H54 (cell line): ENCODE results near the gene FLOT1.

Source experiments
- DNase-seq: peaks from one replicate; pipeline ENCODE4 v3.0.0; 2011; ENCODE audit warnings: low spot score, mixed read lengths; ENCODE audit not compliant: insufficient read length
- FAIRE-seq: peaks from 3 replicates; lab custom pipeline; 2011; peaks lifted over from hg19 to GRCh38; lab: Jason Lieb, UNC
- POLR2A ChIP-seq: IDR thresholded peaks from 2 replicates; pipeline ENCODE4 v1.6.1; 2011; ENCODE audit warnings: low read depth, mild to moderate bottlenecking, low read length

The FLOT1 gene

GRCh38 chr6:30685157-30686008, 57.1 kb downstream of the FLOT1 start:
- no peak for FAIRE-seq
- no peak for DNase-seq
- 0 out of 2 replicates have a peak, but pooled peaks have one; percentile 32 for TF ChIP-seq POLR2A

- no peak for TF ChIP-seq POLR2A
- no peak for DNase-seq
- FAIRE-seq: no peak
Observed at GRCh38 chr6:30684386-30685156, 57.9 kb downstream of the FLOT1 start.

DNA sequence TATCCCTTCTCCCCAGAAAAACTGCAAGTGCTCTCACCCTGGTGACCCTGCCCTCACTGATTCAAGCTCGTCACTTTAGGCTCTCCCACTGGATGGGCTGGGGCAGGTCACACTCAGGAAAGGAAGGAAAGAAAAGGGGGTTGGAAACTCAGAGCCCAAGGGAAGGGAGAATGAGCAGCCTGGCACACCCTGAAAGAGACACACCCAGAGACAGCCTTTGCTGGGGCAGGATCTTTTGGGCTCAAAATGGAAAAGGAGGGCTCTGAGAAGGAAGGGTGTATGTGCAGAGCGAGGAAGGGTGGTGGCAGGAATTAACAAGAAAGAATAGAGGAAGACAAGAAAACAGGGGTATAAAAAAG, 58.5 kb downstream of the FLOT1 start:
- TF ChIP-seq POLR2A: no peak
- FAIRE-seq: no peak
- DNase-seq: no peak

DNA sequence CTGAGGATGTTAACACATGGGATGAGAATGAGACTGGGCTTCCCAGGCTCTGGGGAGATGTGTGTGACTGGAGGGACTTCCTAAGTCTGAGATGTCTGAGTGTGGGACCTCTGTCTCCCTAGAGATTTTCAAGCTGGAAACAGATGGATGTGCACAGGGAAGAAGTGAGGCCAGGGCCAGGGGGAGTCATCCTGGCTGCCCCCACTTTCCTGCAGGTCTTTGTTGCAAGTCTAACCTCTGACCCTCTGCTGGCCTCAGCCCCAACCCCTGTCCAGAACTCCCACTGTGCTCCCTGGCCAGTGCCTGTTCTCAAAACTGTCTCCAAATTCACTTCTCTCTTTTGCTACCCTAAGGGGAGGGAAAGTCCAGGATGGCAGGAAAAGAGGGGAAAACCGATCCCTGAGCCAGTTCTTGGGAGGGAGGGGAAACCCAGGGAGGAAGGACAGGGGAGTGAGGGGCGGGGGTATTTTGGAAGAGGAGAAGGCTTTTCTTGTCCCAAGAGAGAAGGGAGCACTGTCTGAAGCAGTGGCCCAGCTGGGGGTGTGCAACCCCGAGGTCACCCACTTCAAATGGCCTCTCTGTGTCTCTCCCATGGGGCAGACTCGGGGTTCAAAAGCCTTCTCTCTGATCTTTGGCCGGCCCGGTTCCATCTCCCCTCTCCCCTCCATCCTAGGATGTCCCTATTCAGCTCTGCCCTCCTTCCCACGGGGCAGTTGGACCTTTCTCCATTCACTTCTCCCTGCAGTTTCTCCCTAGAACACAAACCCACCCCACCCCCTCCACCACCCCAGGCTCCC, 59.1 kb downstream of the FLOT1 start:
- FAIRE-seq: no peak
- no peak for DNase-seq
- TF ChIP-seq POLR2A: no peak

DNA sequence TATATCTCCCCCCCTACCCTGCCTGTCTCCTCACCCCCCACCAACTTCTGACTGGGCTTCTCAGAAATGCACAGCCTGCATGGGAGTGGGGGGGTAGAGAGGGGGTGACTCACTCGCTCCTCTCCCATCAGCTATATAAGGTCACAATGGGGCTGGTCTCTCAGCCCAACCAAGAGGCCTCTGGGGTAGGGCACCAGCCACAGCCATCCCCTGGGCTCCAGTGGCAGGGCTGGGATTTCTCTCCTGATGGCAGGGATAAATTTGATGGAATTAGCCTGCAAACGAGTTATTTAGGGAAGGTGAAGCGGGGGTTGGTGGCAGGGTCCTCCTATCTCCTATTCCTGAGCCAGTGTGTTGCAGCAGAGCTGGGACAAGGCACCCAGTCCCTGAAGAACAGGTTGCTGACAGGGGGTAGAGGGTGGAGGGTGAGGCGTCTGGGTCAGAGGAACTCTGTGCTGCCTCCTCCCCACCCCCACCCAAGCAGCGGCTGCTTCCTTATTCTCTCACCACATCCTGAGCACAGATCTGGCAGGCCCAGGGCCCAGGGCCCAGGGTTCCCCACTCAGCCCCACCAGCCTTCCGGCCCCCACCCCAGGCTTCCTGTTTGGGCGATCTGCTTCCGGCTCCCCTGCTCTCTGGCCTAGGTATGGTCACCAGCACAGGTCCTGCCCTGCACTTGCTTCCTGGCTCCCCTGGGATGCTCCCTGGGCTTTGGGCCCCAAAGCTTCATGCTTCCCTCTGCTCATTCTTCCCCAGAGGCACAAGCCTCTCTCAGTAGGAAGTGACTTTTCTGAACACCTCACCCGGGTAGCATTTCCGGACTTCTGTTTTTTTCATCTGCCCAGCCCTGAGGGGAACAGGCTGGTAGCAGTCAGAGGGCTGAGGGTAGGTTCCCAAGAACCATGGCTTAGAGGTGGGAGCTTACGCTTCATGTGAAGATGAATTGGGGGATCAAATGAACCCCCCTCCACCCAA, 60.1 kb downstream of the FLOT1 start:
- FAIRE-seq (no peak), DNase-seq (peak; percentile 48)
- peak; percentile 10 for TF ChIP-seq POLR2A

GRCh38 chr6:30681766-30682142, 60.7 kb downstream of the FLOT1 start:
- DNase-seq: no peak
- no peak for TF ChIP-seq POLR2A
- no peak for FAIRE-seq

- DNase-seq (no peak), FAIRE-seq (no peak)
- no peak for TF ChIP-seq POLR2A
Observed at GRCh38 chr6:30679765-30680535, 62.5 kb downstream of the FLOT1 start.

- DNase-seq: no peak
- no peak for TF ChIP-seq POLR2A
- FAIRE-seq: no peak
Observed at GRCh38 chr6:30678964-30679726, 63.3 kb downstream of the FLOT1 start.
